Stimulated activated CD8-positive, alpha-beta memory T cell treated with anti-CD3 and anti-CD28 coated beads, Interleukin-15, amount 100 ng/mL, for 1 hour (primary cell): ENCODE data around the gene NOTCH1.
"Not testable (repeated sequence)": the region's sequence is repeated elsewhere in the genome, so short reads cannot be mapped to it uniquely, and the experiment has no call there.

Experiments used
- DNase-seq: peaks from one replicate; pipeline ENCODE4 v3.0.0-alpha.2; 2020; ENCODE audit warnings: low read depth

NOTCH1 gene

GRCh38 chr9:136578915-136579649 is 33.2 kb upstream of the NOTCH1 start:
- DNase-seq, result no peak

DNA sequence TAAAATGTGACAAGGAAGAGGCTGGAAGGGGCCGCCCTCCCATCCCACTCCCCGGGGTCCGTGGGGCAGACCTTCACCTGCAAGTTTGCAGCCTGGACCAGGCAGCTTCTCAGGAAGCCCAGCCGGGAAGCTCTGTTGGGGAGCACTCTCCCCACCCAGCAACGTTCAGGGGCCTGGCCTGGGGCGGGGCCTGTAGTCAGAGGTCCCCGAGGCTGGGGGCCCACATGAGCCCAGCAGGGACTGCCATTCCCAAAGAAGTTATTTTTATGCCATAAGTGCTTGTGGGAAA is 32.7 kb upstream of the NOTCH1 start:
- DNase-seq, result no peak

DNA sequence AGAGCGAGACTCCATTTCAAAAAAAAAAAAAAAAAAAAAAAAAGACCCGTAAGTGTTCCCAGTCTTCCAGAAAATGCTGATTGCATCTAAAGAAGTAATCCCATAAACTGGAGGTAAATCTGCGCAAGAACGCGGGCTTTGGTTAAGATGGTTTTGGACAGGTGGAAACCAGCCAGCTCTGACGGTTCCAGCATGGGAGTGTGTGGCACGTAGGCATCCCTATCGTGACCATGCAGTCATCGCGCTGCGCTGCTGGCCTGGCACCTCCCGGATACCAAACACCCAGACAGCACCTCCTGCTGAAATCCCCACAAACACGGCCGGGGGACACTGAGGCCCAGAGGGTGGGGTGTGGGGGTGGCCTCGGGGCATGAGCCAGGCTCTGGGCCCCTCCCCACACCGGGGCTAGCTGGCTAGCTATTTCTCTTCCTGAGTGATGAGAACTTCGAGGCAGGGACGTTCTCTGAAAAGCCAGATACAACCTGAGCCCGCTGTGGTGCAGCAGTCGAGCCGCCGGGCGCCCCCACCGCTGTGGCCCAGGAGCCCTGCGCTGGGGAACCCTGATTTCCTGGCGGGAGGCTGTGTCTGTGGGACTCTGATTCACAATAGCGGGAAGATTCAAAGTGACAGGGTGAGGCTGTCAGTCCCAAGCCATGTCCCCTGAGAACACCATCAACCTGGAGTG is 32.2 kb upstream of the NOTCH1 start:
- no peak for DNase-seq

- no peak for DNase-seq
These were observed 30.4 kb upstream of the NOTCH1 start for GRCh38 chr9:136576269-136576626.

GRCh38 chr9:136575626-136576268 is 29.9 kb upstream of the NOTCH1 start:
- no peak for DNase-seq

GRCh38 chr9:136574606-136575005 is 28.8 kb upstream of the NOTCH1 start:
- DNase-seq, result not testable (repeated sequence)

GRCh38 chr9:136572828-136573625 is 27.2 kb upstream of the NOTCH1 start:
- no peak for DNase-seq

- DNase-seq, result no peak
These were observed 26.4 kb upstream of the NOTCH1 start for GRCh38 chr9:136572003-136572827.

DNA sequence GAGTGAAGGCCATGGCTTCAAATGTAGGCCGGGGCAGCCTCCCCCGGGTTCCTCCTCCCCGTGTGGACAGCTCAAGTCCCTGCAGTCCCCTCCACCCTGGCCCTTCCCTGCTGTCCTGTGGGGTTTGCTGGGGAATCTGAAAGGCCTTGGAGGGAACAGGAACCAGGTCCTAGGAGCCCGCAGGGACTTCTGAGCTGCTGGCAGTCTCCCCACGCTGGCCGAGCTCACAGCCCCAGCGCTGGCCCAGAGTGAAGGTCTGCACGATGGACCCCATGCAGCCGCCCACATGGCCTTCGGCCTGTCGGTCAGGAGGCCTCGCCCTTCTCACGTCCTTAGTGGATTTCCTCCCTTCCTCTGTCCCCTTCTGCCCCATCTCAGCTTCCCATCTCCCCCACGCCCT is 25.7 kb upstream of the NOTCH1 start:
- DNase-seq, result no peak

DNA sequence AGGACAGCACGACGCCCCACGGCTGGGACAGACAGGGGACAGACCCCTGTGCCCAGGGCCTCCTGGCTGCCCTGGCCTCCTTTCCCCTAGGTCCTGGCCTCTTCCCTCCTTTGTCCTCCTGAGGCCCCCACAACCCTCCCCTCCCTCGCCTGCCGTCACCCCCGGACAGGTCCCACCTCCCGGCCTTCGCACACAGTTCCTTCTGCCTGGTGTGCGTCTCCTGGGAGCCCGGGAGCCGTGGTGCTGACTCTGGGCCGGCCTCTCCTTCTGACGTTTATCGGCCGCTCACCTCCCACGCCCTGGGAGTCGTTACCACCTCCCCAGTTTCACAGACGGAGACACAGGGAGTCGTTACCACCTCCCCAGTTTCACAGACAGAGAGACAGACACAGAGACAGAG is 25.1 kb upstream of the NOTCH1 start:
- no peak for DNase-seq

GRCh38 chr9:136570191-136570845 is 24.5 kb upstream of the NOTCH1 start:
- no peak for DNase-seq

GRCh38 chr9:136569526-136570148 is 23.8 kb upstream of the NOTCH1 start:
- DNase-seq, result no peak

DNA sequence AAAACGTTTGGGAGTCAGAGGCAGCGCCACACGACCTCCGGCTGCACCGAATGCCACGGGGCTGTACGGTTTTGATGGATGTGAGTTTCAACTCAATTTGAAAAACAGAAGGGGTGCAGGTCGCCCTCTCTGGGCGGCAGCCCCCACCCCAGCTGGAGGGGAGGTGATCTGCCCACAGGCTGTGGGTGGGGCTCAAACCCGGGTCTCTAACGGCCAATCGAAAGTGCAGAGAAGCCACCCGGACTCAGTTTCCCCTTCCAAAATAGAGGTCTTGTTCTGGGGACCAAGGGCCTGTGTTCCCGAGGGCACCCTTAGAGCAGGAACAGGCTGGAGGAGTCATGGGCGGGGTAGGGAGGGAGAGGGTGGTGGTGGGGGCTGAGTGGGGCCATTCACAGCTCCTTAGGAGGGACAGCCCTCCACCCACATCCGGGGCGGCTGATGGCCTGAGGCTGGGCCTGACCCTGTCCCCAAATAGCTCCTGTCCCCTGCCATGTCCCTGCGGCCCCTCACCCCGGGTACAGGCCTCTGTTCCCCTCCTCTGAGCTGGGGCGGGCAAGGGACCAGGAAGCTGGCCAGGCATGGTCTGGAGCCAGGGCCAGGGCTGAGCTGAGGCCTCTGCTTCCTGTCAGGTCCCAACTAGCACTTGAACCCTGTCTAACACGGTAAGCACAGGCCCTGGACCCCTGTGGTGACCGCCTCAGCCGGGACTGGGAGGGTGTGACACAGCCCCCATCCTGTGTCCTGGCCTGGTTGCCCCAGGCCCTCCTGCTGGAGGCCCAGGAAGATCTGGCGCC is 22.6 kb upstream of the NOTCH1 start:
- DNase-seq, result no peak

GRCh38 chr9:136567651-136568287 is 21.9 kb upstream of the NOTCH1 start:
- no peak for DNase-seq

- no peak for DNase-seq
These were observed 21.1 kb upstream of the NOTCH1 start for GRCh38 chr9:136566901-136567300.

GRCh38 chr9:136566553-136566895 is 20.7 kb upstream of the NOTCH1 start:
- no peak for DNase-seq

GRCh38 chr9:136565715-136566552 is 20.1 kb upstream of the NOTCH1 start:
- DNase-seq, result no peak

DNA sequence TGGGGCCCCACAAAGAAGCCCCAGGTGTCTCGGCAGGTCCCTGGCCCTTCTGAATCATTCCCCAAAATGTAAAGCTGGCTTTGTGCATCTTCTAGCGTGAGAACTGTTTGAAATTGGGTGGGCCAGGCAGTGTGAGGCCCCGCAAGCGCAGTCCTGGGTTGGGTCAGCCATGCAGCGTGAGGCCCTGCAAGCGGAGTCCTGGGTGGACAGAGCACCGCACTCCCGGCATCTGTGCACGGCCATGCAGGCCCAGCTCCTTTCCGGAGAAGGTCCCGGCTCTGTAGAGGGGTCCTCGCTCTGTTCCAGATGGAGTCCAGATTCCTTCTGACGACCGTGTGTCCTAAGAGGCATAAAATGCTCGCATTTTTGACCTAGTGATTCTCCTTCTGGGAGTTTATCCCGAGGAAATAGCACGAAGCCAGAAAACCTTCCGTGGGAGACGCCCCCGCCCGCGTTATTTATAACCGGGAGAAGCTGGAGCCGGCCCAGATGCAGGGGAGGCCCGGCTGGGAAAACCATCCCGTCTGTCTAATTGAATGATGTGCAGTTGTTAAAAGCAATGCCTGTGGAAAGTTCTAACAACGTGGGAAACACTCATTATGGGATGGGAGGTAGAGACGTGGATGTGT is 19.4 kb upstream of the NOTCH1 start:
- DNase-seq, result no peak
